K562 (cell line): ENCODE measurements around the gene SHANK2. TPM values are rescaled to one million over a fixed set of nuclear protein-coding genes. Genes with fewer than 3 reads are reported as not detected.

Experiments used
- ATAC-seq: fragments of 200-7000 bp; cut with Tn5 transposase; 3 replicates; pipeline ENCODE4 v1.9.1; 2020; ENCODE audit warnings: moderate library complexity
- BruUV-seq: library from RNA; stranded (reverse); fragments of 400-500 nt; replicated peaks from 2 replicates; lab custom pipeline; 2021; lab: Mats Ljungman, UMichigan
- CTCF ChIA-PET: fragments of 300-600 bp; formaldehyde crosslinking; extraction: SDS; loops from one replicate; lab custom pipeline; 2021; ENCODE audit warnings: low intra/inter-chr PET ratio; lab: Yijun Ruan, JAX
- POLR2A ChIA-PET: fragments of 300-600, 350-650 bp; sonication (Branson Sonifier 250); formaldehyde crosslinking; extraction: SDS; loops from one replicate; lab custom pipeline; 2021; ENCODE audit warnings: antibody characterized with exemption, inconsistent platforms; lab: Yijun Ruan, JAX
- DNase-seq, 4 experiments: peaks; one replicate each; pipeline versions ENCODE4 v3.0.0 to v3.0.0-alpha.2; 2011 to 2018; ENCODE audit warnings: low spot score in 3 of 4, mixed read lengths in 3 of 4; ENCODE audit errors: extremely low read depth in 1 of 4
- FAIRE-seq: peaks from 2 replicates; lab custom pipeline; 2011; peaks lifted over from hg19 to GRCh38; lab: Jason Lieb, UNC
- H2AFZ ChIP-seq: 2 replicates; pipeline ENCODE4 v1.6.0; 2011; ENCODE audit warnings: low read depth, low read length, control low read depth, inconsistent platforms
- H3K27ac ChIP-seq: fragments of 200-600 bp; 3 replicates; pipeline ENCODE4 v1.8.0; 2011; ENCODE audit warnings: low read depth, mild to moderate bottlenecking, control low read depth, inconsistent platforms, low read length, moderate library complexity, mixed read lengths; ENCODE audit errors: extremely low read depth
- H3K27me3 ChIP-seq, 2 experiments: fragments of 300-600 bp in 1 of 2; 2 replicates in 1 of 2; 3 replicates in 1 of 2; pipeline versions ENCODE4 v1.6.0 to v1.8.0; 2011; ENCODE audit warnings: inconsistent platforms in 2 of 2, low read length in 2 of 2, mild to moderate bottlenecking in 1 of 2, mixed read lengths in 1 of 2, moderate library complexity in 1 of 2; ENCODE audit not compliant: control insufficient read depth in 2 of 2, insufficient read depth in 2 of 2
- H3K36me3 ChIP-seq: fragments of 300-600 bp; 3 replicates; pipeline ENCODE4 v1.8.0; 2011; ENCODE audit warnings: mild to moderate bottlenecking, low read length, inconsistent platforms; ENCODE audit not compliant: control insufficient read depth, insufficient read depth
- H3K4me1 ChIP-seq, 2 experiments: fragments of 200-600 bp in 1 of 2; replicated peaks in 1 of 2; 2 replicates in 1 of 2; 3 replicates in 1 of 2; pipeline versions ENCODE4 v1.5.1 to v1.8.0; 2011; ENCODE audit warnings: inconsistent platforms in 2 of 2, low read length in 2 of 2, mild to moderate bottlenecking in 1 of 2, mixed read lengths in 1 of 2, moderate library complexity in 1 of 2; ENCODE audit not compliant: control insufficient read depth in 2 of 2, insufficient read depth in 2 of 2
- H3K4me2 ChIP-seq: 2 replicates; pipeline ENCODE4 v1.6.1; 2011; ENCODE audit warnings: low read length, control low read depth, inconsistent platforms, mixed read lengths; ENCODE audit not compliant: insufficient read depth
- H3K4me3 ChIP-seq: fragments of 200-600 bp; sonication (generic), shearing (Covaris generic); 2 replicates; pipeline ENCODE4 v1.5.1; 2016; ENCODE audit warnings: control low read depth, inconsistent platforms
- H3K79me2 ChIP-seq: fragments of 200-600 bp; 3 replicates; pipeline ENCODE4 v1.8.0; 2011; ENCODE audit warnings: low read length, inconsistent platforms; ENCODE audit not compliant: control insufficient read depth, insufficient read depth
- H3K9ac ChIP-seq, 2 experiments: 2 replicates each; pipeline versions ENCODE4 v1.6.0 to v1.6.1; 2011; ENCODE audit warnings: low read depth in 2 of 2, low read length in 2 of 2, control low read depth in 1 of 2, inconsistent platforms in 1 of 2, mild to moderate bottlenecking in 1 of 2, mixed read lengths in 1 of 2; ENCODE audit not compliant: insufficient read depth in 1 of 2
- H3K9me1 ChIP-seq: one replicate; pipeline ENCODE4 v1.6.0; 2011; ENCODE audit warnings: inconsistent platforms, mild to moderate bottlenecking, low read length, moderate library complexity; ENCODE audit not compliant: control insufficient read depth, insufficient read depth
- H3K9me3 ChIP-seq: replicated peaks from 2 replicates; pipeline ENCODE4 v1.5.1; 2011; ENCODE audit warnings: low read depth, low read length, inconsistent platforms; ENCODE audit not compliant: control insufficient read depth, insufficient read depth
- H4K20me1 ChIP-seq: replicated peaks from 2 replicates; pipeline ENCODE4 v1.6.1; 2011; ENCODE audit warnings: low read length, inconsistent platforms, mixed read lengths; ENCODE audit not compliant: control insufficient read depth, insufficient read depth
- CC2D1A ChIP-seq: fragments of 450-650 bp; IDR thresholded peaks from 2 replicates; pipeline ENCODE4 v1.6.1; 2017; ENCODE audit warnings: mild to moderate bottlenecking
- ETV5 ChIP-seq: sonication (generic); formaldehyde crosslinking; IDR thresholded peaks from 2 replicates; pipeline ENCODE4 v1.4.0; 2020; ENCODE audit warnings: low read depth, mild to moderate bottlenecking, missing genetic modification reagents
- MBD1 ChIP-seq: fragments of 250-450 bp; sonication (Bioruptor Pico); IDR thresholded peaks from 2 replicates; pipeline ENCODE4 v1.8.0; 2022; ENCODE audit warnings: inconsistent platforms
- MXI1 ChIP-seq: IDR thresholded peaks from 2 replicates; pipeline ENCODE4 v1.6.1; 2011; ENCODE audit warnings: low read depth, mild to moderate bottlenecking, improper control_type of control experiment, low read length
- PYGO2 ChIP-seq: fragments of 450-650 bp; IDR thresholded peaks from 2 replicates; pipeline ENCODE4 v1.6.1; 2016; ENCODE audit warnings: mild to moderate bottlenecking, missing genetic modification characterization, moderate library complexity, missing compliant biosample characterization
- TAF1 ChIP-seq: IDR thresholded peaks from 2 replicates; pipeline ENCODE4 v1.6.1; 2011; ENCODE audit warnings: mild to moderate bottlenecking, low read length, moderate library complexity; ENCODE audit not compliant: insufficient read depth, control insufficient read depth, severe bottlenecking; ENCODE audit errors: extremely low read depth
- WGBS: fragments of 100-300 bp; shearing (Covaris generic); methylation state at CpG from one replicate; pipeline ENCODE4 v1.1.6; 2016; ENCODE audit warnings: low coverage, mixed read lengths; ENCODE audit not compliant: insufficient coverage; ENCODE audit errors: missing lambda C conversion rate; 5-methylcytosine and 5-hydroxymethylcytosine counted together
- in situ Hi-C: fragments of 300-500 bp; cut with MboI; formaldehyde crosslinking; loops from 4 replicates; pipeline ENCODE4 v1.15.0; 2018; ENCODE audit warnings: inconsistent platforms, mixed read lengths
- intact Hi-C: fragments of 100-400 bp; cut with micrococcal nuclease; formaldehyde crosslinking; loops from 2 replicates; pipeline ENCODE4 v1.14.2; 2022
- polyA plus RNA-seq, 8 experiments: library from polyadenylated mRNA; depleted of rRNA in 4 of 8; stranded (reverse) in 5 of 8; unstranded in 3 of 8; fragments of >200 nt; fragmentation: Nextera tagmentation in 2 of 8; fragmentation: Illumina TruSeq in 1 of 8; extraction: Ambion mirVana in 2 of 8; extraction: Trizol in 1 of 8; gene quantifications; 2 replicates each; pipeline versions ENCODE4 v1.2.1 to v1.2.3, GENCODE V29; 2011 to 2014; ENCODE audit warnings: inconsistent platforms in 1 of 8, missing spikeins in 1 of 8
- total RNA-seq, 7 experiments: library from RNA; depleted of rRNA in 6 of 7; stranded (reverse); fragments of >200 nt in 6 of 7; fragmentation: Illumina TruSeq in 2 of 7; extraction: Trizol in 2 of 7; gene quantifications; 2 replicates each; pipeline versions ENCODE4 v1.2.1 to v1.2.3, GENCODE V29; 2011 to 2021; ENCODE audit warnings: low replicate concordance in 1 of 7

Gene SHANK2
- total and polyA plus RNA-seq, 9 of the 15 experiments (the other 6 are each of a cell fraction or from before 2014, with no cell fraction given), result 0.04 to 0.07 TPM; not detected in 7

- Histone ChIP-seq H3K9ac (no peak overlapping the region), H3K4me1 (no peaks in the 10 kb centered on the region), H3K27me3 (peaks cover 6 to 60% of the 10 kb centered on the region in 2 experiments; a peak in 3 of 5 replicates)
- WGBS, result under 1% methylated on average over 12 of the region's 12 CpGs
- in situ Hi-C loops, result no loop called here
- no peak for ATAC-seq
- TF ChIP-seq PYGO2 (tag), result no peak
- no peak for TF ChIP-seq MXI1
- no peak for TF ChIP-seq TAF1
- no peak for TF ChIP-seq CC2D1A
- TF ChIP-seq ETV5 (CRISPR knock-in tag), result no peak
- TF ChIP-seq MBD1, result no peak
- TF ChIP-seq, all 486 proteins: peak for 0
- ChIA-PET CTCF (no interaction called here), POLR2A (interaction anchor here (0.6 kb wide), 1 partner anchor 812 kb away, joined by 3 read pairs; no protein-coding TSS in a partner anchor)
- Histone ChIP-seq H3K79me2 (no peaks in the 10 kb centered on the region), H3K4me3 (no peak overlapping the region), H3K4me2 (no peak overlapping the region), H3K36me3 (no peaks in the 10 kb centered on the region), H2AFZ (no peak overlapping the region), H3K27ac (no peak overlapping the region), H3K9me3 (no peaks in the 10 kb centered on the region), H4K20me1 (no peaks in the 10 kb centered on the region), H3K9me1 (no peaks in the 10 kb centered on the region)
- no peak for FAIRE-seq
- intact Hi-C loops, result no loop called here
- DNase-seq, result no peak
- BruUV-seq, result no TSS peak
Observed at GRCh38 chr11:71236836-71237475, 15.4 kb downstream of the SHANK2 start.
